Measurements from ENCODE around the gene IFI35.

GRCh38 chr17:43010667-43011308, 4.2 kb downstream of the IFI35 start:
- TF ChIP-seq GATA1 (IDR thresholded peaks at IDR 0.05; ENCODE audit: low read depth, low read length) = no peak
- TF ChIP-seq POLR2A (IDR thresholded peaks at IDR 0.05; ENCODE audit: low read length) = no peak
